Breast epithelium (tissue), 3 donors: Measurements from ENCODE around the gene C8A.

ENCODE experiments used
- CTCF ChIP-seq, 3 donors: fragments of 450-650 bp; IDR thresholded peaks; one replicate each; pipeline ENCODE4 v1.5.1; 2016 to 2017; ENCODE audit warnings: antibody characterized with exemption in 3 of 3, mild to moderate bottlenecking in 3 of 3, moderate library complexity in 3 of 3
- POLR2AphosphoS5 ChIP-seq, 3 donors: sonication (generic); formaldehyde crosslinking; IDR thresholded peaks; one replicate each; pipeline ENCODE4 v1.6.1; 2017; ENCODE audit warnings: antibody characterized with exemption in 3 of 3

GRCh38 chr1:56954664-56955063 is 100.1 kb downstream of the C8A start:
- TF ChIP-seq CTCF (IDR thresholded peaks at IDR 0.05) (no peak), POLR2AphosphoS5 (IDR thresholded peaks at IDR 0.05) (no peak)
